Stomach smooth muscle (tissue), 2 donors: ENCODE results near the gene MPV17L2.

Experiments used
- H3K27ac ChIP-seq: one replicate; pipeline ENCODE4 v1.7.0; 2013; ENCODE audit warnings: mild to moderate bottlenecking, low read length, inconsistent platforms
- H3K27me3 ChIP-seq, 2 donors: one replicate each; pipeline ENCODE4 v1.7.0; 2013; ENCODE audit warnings: low read length in 2 of 2; ENCODE audit not compliant: insufficient read depth in 2 of 2, control insufficient read depth in 1 of 2
- H3K36me3 ChIP-seq, 2 donors: one replicate each; pipeline ENCODE4 v1.7.0; 2013; ENCODE audit warnings: low read length in 2 of 2; ENCODE audit not compliant: control insufficient read depth in 2 of 2, insufficient read depth in 2 of 2
- H3K4me1 ChIP-seq: one replicate; pipeline ENCODE4 v1.7.0; 2013; ENCODE audit warnings: low read length; ENCODE audit not compliant: control insufficient read depth, insufficient read depth
- H3K4me3 ChIP-seq, 2 donors: one replicate each; pipeline ENCODE4 v1.7.0; 2013; ENCODE audit warnings: low read length in 2 of 2
- H3K9ac ChIP-seq, 2 donors: one replicate each; pipeline ENCODE4 v1.7.0; 2013; ENCODE audit warnings: low read length in 2 of 2, mild to moderate bottlenecking in 1 of 2
- H3K9me3 ChIP-seq, 2 donors: one replicate each; pipeline ENCODE4 v1.7.0; 2013; ENCODE audit warnings: low read length in 2 of 2; ENCODE audit not compliant: control insufficient read depth in 2 of 2
- donor health status: healthy.
- donor health status: Pancreatic carcinoma.

MPV17L2 gene

DNA sequence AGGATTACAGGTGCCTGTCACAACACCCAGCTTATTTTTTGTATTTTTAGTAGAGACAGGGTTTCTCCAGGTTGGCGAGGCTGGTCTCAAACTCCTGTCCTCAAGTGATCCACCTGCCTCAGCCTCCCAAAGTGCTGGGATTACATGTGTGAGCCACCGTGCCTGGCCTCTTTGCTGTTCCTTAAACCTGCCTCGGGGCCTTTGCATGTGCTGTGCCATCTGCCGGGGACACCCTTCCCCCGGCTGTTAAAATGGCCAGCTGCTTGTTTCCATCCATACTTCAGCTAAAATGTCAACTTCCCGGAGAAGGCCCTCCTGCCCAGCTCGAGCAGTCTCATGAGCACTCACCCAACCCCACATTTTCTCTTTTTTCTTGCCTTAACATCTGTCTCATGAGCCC is 52.3 kb downstream of the MPV17L2 start:
- H3K36me3 ChIP-seq = no peaks in the 10 kb centered on the region
- no peaks in the 10 kb centered on the region for H3K9me3 ChIP-seq
- H3K27me3 ChIP-seq = peaks cover 0 to 3% of the 10 kb centered on the region in 2 donors
- no peak overlapping the region for H3K9ac ChIP-seq
- no peaks in the 10 kb centered on the region for H3K4me1 ChIP-seq
- no peak overlapping the region for H3K4me3 ChIP-seq
- no peak overlapping the region for H3K27ac ChIP-seq
